GM21526 (cell line): ENCODE results near the gene PLPP7.

ENCODE experiments used
- ATAC-seq: cut with Tn5 transposase; IDR thresholded peaks from one replicate; pipeline ENCODE4 v1.9.1; 2021; ENCODE audit warnings: moderate library complexity; ENCODE audit not compliant: unreplicated experiment, low FRiP score

The PLPP7 gene

DNA sequence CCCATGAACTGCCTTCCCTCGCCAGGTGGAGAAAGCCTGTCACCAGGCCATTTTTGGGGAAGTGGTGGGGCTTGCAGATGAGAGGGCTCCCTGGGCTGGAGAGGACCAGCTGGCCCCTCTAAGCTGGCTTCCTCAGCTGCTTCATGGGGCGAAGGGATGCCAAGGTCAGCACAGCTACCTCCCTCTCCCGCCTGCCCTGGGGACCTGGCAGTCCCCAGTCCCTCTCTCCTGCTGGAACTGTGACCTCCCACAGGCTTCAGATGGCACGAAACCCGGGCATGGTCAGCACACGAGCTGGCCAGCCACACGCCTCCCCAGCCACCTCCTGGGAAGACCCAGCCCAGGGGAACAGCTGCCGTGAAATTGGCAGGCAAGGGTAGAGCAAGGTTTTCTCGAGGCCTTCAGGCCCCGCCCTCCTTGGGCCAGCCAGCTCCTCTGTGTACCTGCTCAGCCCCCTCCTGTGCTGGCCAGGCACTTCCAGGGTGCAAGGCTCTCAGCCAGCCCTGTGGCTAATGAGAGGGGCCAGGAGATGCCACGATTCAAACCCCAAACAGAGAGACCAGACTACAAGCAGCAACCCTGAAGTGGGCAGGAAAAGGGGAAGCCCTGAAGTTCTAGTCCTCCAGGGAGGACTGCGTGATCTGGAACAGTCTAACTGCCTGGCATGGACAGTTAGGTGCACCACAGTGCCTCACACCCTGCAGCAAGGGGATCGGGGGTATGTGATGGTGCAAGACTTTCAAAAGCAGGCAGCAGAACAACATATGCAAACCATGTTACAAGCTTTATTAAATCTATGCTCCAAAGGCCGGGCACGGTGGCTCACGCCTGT, 12.9 kb downstream of the PLPP7 start:
- no peak for ATAC-seq

DNA sequence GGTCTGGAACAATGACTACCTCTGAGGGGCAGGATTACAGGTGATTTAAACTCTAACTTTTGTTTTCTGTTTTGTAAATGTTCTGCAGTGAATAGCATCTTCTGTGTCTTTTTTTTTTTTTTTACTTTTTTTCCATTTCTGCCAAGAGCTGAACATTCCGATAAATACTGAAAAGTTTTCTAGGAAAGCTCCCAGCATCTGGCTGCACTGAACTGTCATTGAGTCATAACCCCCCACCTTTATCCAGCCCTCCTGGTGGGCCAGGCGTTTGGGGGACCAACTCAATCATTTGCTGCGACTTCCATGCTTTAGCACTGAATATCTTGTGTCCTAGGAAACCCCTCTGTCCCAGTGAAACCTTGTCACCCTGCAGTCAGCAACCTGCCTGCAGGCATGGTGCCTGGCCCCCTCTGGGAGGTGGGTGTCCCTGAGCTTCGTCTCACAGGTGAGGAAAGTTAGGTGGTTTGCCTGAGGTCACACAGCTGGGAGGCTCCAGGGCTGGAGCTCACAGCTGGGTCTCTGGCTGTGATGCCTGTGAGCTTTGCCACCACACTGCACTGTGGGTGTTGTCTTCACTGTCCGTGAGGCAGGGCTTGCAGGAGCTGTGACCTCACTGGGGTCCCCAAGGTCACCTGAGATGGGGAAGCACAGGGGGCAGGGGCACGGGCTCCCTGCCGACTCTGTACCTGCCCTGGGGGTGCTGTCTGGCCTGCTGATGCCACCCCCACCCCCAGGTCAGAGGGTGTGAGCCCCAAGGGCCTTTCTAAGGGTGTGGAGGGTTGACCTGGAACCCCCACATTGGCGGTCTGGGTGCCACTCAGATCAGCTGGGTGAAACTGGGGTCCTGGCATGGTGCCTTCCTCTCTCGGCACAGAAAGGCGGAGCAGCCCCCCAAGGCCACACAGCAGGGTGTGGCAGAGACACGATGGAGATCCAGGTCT, 14.1 kb downstream of the PLPP7 start:
- ATAC-seq = no peak

DNA sequence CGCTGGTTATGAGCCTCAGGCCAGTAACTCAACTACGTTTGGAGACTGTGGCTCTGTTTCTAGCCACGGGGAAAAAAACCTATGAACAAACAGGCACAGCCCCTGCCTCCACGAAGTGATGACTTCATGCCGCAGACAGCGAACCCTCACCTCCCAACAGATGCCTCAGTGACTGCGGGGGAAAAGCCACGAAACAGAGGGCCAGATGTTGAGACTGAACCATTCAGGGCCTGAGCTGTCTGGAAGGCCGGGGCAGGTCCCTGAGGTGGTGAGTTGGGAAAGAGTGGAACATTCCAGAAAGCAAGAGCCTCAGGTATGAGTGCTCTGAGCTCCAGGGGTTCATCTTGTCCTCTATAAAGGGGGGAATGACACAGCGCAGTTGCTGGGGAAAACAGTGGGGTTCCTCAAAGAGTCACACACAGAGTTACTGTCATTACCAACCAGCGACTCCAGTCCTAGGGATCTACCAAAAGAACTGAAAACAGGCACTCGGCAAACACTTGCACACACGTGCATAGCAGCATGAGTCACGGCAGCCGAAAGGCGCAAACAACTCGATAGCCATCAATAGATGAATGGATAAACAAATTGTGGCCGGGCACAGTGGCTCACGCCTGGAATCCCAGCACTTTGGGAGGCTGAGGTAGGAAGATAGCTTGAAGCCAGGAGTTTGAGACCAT, 15.3 kb downstream of the PLPP7 start:
- ATAC-seq = no peak

DNA sequence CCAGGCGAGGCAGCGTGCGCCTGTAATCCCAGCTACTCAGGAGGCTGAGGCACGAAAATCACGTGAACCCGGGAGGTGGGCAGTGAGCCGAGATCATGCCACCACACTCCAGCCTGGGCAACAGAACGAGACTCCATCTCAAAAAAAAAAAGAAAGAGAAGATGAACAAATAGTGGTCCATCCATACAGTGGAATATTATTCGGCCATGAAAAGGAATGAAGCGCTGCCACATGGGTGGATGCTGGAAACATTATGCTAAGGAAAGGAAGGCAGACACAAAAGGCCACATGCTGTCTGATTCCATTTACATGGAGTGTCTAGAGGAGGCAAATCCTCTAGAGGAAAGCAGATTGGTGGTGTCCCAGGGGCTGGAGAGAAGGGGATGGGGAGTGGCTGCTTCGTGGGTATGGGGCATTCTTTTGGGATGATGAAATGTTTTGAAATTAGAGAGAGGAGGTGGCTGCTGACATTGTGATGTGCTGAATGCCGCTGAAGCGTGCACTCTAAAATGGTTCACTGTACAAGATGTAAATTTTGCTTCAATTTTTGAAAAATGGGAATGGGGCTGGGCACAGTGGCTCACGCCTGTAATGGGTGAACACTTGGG, 17.0 kb downstream of the PLPP7 start:
- ATAC-seq = no peak

DNA sequence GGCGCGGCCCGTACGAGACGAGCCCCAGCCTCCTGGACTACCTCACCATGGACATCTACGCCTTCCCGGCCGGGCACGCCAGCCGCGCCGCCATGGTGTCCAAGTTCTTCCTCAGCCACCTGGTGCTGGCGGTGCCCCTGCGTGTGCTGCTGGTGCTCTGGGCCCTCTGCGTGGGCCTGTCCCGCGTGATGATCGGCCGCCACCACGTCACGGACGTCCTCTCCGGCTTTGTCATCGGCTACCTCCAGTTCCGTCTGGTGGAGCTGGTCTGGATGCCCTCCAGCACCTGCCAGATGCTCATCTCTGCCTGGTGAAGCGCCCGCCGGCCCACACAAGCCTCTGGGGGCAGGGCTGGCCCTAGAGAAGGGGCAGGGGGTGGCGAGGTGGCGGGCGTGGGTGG, 18.5 kb downstream of the PLPP7 start:
- no peak for ATAC-seq

DNA sequence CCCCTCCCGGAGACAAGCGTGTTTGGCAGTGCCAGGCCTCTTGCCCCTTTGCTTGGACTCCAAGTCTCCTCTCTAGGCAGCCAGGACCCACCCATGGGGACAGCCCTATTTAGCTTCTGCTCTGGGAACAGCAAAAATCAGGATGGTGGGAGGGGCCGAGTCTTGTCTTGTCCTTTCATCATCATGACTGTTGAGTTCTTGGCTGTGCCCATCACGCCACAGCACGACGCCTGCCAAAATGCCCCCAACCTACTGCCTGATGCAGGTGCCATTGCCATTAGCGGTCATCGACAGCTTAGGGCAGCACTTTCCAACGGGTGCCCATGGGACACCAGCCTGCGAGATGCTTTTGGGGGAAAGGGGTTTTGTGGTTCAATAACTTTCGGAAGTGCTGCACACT, 18.9 kb downstream of the PLPP7 start:
- ATAC-seq = no peak

DNA sequence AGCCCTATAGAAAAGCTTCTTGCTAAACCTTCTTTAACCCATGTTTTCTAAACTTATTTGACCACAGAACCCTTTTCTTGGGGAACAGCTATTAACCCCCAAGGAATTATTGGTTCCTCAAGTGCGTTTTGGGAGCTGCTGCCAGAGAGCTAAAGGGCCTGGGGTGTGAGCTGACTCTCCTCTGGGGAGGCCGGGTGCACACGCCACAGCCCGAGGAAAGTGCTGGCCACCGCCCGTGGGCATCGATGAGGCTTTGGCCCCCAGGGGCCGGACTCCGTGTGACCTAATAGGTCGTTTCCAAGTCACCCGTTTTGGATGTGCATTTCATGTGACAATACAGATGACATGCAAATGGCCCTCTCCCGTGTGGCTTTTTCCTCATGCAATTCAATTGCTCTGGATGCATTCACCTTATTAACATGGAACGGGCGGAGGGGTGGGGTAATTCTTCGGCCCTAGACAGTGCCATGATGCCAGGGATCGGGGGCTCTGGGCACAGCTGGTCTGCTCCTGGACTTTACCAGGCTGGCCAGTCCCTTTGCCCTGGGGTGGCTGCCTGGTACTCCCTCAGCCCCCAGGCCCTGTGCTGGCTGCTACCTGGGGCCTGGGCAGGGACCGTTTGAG, 19.5 kb downstream of the PLPP7 start:
- no peak for ATAC-seq

DNA sequence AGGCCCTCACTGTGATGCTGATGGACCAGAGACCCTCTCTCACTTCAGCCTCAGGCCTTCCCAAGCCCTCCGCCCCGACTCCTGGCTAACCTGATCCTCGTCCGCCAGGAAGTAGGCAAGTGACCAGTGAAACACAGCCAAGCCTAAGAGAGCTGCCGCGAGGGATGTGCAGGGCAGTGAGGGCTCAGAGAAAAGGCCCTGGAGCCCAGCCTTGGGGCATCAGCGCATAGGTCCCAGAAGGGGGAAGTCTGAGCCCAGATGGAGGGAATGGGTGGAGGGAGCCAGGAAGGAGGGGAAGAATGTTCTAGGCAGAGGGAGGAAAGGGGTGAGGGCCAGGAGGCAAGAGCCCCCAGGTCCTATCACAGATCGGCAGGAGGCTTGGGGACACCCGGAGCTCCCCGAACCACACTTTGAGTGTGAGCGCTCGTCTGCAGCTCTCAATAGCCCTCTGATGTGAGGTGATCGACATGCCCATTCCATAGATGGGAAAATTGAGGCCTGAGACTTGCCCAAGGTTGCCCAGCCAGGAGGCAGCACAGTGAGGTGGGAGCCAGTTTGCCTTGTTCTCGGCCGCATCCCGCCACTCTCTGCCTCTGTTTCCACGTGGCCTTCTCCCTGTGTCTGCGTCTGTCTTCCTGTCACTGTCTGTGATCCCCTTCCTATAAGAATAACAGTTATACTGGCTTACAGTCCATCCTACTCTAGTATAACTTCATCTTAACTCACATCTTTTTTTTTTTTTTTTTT, 20.2 kb downstream of the PLPP7 start:
- no peak for ATAC-seq

DNA sequence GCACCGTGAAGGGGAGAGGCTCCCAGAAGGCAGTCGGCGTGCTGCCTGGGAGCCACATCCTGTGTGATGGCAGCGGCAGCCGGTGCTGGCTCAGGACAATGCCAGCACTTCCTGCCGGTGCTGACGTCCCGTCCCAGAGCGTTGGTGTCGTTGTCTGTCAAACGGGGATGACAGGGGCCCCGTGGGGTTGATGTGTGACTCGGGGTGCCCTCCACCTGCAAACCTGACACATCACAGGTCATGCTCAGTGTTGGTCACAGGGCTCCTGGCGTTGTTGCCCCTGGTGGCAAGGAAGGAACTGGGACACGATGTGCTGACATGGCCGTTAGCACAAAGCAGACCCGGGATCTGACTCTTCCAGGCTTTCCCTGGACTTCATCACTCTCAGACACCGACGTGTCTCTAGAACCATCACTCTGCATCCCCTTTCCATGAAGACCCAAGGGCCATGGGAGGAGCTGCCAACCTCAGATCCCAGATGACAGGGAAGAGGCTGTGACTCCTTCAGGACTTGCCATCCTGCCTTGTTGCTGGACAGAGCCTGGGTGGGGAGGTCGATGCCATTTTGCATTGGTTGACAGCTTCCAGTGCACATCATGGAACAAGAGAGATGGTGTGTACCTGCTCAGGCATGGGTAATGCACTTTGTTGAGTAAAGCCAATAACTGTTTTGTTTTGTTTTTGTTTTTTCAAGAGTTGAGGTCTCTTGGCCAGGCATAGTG, 21.5 kb downstream of the PLPP7 start:
- no peak for ATAC-seq

DNA sequence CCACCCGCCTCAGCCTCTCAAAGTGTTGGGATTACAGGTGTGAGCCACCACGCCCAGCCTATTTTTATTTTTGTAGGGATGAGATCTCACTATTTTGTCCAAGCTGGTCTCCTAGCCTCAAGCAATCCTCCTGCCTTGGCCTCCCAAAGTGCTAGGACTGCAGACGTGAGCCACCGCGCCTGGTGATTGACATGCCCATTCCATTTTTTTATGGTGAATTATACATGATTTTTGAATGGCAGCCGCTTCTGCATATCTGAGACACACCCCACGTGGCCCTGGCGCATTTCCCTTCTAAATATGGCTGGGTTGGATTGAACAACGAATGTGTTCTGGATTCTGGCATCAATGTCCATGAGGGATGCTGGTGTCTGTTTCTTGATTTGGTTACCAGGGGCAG, 22.7 kb downstream of the PLPP7 start:
- no peak for ATAC-seq

DNA sequence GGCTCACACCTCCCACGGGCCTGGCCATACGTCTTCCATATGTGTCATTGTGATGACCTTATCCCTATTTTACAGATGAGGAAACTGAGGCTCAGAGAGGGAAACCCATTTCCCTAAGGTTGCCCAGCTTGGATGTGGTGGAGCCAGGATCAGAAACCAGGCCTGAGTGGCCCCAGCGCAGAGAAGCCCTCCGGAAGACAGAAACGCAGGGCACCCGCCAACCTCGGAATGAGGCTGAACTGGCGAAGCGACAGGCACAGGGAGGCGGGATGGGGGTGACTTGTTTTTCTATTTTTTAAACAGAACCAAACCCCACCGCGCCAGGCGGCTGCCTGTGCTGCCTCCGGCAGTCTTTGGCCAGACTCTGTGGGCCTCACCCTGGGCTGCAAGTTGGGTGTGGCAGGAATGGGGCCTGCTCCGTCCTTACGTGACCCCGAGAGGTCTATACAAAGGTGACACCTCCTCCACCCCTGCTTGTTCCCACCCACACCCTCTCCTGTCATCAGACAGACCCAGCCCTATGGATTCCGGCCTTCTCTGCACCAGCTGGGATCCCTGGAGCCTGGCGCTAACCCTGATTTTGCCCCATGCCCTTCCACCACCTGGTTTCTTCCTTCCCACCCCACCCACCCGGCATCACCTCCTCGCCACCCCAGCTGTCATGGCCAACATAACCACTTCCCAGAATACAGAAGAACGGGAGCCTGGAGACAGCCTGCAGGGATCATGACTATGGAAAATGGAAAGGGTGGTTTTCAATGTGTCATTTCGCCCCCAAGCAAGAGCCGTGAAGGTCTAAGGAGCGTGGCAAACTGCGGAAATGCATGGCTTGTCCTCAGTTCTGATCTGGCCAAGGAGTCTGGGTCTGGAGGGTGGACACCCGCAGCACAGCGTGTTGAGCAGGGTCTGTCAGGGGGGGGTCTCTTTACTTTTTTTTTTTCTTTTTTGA, 23.6 kb downstream of the PLPP7 start:
- no peak for ATAC-seq

DNA sequence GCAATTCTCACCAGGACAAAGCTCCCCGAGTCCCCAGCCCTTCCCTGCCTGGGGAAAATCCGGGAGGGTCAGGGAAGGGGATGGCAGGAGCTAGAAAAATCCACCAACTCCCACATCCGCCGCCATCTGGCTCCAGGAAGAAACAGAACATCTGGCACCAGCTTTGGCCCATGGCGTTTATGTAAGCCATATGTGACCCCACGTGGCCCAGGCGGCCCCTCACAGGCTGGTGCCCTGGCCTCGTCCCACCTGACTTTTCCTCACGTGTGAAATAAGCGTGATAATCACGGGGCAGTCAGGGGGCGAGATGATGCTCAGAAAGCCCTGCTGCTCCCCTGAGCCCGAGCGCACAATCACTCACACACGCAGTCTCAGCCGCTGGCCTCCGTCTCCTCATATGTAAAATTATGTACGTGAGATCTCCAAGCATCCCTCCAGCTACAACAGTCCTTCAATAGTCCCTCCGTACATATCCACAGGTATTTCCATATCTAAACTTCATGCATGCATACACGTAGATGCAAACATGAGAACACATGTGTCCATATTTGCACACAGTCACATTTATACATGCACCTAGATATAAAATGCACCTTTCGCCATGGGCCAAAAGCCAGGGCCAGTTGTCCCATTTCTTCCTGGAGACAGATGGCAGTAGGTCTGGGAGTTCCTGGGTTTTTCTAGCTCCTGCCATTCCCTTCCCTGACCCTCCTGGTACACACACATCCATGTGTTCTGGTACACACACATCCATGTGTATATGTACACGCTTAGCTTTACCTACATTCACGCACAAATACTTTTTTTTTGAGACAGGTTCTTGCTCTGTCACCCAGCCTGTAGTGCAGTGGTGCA, 28.9 kb downstream of the PLPP7 start:
- ATAC-seq = no peak

DNA sequence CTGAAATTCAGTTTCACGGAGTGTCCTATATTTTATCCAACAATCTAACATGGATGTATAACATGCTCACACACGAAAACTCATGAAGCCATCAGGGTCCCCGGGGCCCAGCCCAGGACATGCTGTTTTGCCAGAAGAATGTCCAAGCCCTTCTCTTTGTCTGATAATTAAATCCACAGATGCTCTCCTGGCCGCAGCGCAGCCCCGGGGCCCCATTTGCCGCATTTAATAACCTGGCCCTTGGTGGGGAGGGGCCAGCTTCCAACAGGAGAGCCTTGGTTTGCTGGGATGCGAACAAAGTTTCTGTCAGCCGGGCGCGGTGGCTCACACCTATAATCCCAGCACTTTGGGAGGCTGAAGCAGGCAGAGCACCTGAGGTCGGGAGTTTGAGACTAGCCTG, 30.0 kb downstream of the PLPP7 start:
- ATAC-seq = no peak

DNA sequence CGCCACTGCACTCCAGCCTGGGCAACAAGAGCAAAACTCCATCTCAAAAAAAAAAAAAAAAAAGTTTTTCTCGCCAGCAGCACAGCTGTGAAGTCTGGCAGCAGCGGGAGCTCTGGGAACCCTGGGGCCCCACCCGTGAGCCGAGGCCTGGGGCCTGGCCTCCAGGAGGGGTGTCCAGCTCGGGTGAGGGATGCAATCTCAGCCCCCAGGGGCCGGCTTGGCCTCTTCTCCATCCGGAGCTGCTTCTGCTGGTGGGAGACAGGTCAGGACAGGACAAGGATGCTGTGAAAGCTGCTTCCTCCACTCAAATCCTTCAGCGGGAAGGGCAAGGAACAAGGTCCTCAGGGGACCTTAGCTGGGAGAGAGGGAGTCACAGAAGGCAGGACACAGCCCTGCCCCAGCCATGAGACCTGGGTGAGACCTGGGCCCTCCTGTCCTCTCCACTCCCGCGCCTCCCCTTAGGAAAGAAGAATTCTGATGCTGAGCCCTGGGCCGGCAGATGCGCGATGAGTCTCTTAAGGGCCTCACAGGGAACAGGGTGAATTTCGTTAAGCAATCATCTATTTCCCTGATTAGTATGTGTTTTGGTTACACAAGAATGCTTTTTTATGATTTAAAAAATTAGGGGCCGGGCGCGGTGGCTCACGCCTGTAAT, 30.6 kb downstream of the PLPP7 start:
- no peak for ATAC-seq

DNA sequence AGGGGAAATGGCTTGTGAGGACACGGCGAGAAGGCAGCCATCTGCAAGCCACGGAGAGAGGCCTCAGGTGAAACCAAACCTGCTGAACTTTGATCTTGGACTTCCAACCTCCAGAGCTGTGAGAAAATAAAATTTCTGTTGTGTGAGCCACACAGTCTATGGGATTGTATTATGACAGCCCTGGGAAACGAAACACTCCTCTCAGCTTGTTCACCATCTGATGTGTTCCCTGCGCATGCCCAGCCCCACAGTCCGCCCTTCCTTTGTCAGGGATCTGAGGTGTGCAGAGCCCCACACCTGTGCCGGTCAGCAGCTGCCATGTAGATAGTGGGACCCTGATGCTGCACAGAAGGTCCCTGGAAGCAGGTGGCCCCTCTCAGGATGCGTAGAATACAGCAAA, 34.1 kb downstream of the PLPP7 start:
- no peak for ATAC-seq
